ENCODE results near the gene BMP4. TPM values are rescaled to one million over a fixed set of nuclear protein-coding genes. Genes with fewer than 3 reads are reported as not detected.

Gene BMP4
- total and polyA plus RNA-seq, 2 of the 13 experiments (the other 11 are each of a cell fraction or from before 2014, with no cell fraction given) = 56.4 to 169 TPM

DNA sequence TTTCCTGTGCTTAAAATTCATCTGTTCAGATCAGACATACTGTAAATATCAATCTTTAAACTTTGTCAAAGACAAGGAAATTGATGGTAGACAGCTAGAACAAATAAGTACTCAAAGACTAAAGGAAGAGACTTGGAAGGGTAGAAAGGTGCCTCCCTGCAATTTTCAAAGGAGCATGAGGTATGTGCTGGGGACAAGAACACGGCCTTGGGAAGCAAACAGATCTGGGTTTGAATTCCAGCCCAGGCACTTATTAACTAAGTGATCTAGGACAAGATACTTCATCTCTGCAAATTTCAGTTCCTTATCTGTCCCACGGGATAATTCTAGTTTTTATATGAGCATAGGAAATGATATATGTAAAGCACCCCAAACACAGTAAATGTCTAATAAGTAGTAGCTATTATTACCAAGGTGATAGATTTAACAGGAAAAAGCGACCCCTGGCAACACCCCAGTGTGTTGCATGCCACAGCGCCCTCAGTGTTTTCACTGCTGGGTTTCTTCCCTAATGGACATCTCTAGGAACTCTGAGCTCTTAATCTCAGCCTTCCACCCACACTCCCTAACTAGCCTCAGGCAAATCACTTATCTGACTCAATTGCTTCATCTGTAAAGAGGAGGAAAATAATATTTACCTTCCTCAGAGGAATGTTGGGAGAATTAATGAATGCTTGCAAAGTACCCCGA lies 44.7 kb upstream of the BMP4 start (continued):
- TF ChIP-seq, protein P1, sequence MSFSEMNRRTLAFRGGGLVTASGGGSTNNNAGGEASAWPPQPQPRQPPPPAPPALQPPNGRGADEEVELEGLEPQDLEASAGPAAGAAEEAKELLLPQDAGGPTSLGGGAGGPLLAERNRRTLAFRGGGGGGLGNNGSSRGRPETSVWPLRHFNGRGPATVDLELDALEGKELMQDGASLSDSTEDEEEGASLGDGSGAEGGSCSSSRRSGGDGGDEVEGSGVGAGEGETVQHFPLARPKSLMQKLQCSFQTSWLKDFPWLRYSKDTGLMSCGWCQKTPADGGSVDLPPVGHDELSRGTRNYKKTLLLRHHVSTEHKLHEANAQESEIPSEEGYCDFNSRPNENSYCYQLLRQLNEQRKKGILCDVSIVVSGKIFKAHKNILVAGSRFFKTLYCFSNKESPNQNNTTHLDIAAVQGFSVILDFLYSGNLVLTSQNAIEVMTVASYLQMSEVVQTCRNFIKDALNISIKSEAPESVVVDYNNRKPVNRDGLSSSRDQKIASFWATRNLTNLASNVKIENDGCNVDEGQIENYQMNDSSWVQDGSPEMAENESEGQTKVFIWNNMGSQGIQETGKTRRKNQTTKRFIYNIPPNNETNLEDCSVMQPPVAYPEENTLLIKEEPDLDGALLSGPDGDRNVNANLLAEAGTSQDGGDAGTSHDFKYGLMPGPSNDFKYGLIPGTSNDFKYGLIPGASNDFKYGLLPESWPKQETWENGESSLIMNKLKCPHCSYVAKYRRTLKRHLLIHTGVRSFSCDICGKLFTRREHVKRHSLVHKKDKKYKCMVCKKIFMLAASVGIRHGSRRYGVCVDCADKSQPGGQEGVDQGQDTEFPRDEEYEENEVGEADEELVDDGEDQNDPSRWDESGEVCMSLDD (CRISPR knock-in tag; IDR thresholded peaks at IDR 0.05; ENCODE audit: borderline replicate concordance) = no peak
- TF ChIP-seq PHF21A (CRISPR knock-in tag; IDR thresholded peaks at IDR 0.05) = peak; percentile 39; the same call in 1 of the 2 replicates
- TF ChIP-seq, protein P2, sequence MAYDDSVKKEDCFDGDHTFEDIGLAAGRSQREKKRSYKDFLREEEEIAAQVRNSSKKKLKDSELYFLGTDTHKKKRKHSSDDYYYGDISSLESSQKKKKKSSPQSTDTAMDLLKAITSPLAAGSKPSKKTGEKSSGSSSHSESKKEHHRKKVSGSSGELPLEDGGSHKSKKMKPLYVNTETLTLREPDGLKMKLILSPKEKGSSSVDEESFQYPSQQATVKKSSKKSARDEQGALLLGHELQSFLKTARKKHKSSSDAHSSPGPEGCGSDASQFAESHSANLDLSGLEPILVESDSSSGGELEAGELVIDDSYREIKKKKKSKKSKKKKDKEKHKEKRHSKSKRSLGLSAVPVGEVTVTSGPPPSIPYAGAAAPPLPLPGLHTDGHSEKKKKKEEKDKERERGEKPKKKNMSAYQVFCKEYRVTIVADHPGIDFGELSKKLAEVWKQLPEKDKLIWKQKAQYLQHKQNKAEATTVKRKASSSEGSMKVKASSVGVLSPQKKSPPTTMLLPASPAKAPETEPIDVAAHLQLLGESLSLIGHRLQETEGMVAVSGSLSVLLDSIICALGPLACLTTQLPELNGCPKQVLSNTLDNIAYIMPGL (CRISPR knock-in tag; IDR thresholded peaks at IDR 0.05; ENCODE audit: borderline replicate concordance in 1 of 2, low read depth in 1 of 2) = 0 out of 4 replicates have a peak, but pooled peaks of 1 of the 2 experiments have one; percentile 20
- no peak for TF ChIP-seq NAIF1 (CRISPR knock-in tag; IDR thresholded peaks at IDR 0.05; ENCODE audit: borderline replicate concordance)
- TF ChIP-seq ZIK1 (CRISPR knock-in tag; IDR thresholded peaks at IDR 0.05; ENCODE audit: borderline replicate concordance, low read depth) = no peak
- TF ChIP-seq CEBPB (IDR thresholded peaks at IDR 0.05; ENCODE audit: borderline replicate concordance, low read depth, low read length) = no peak
- TF ChIP-seq RAD51 (IDR thresholded peaks at IDR 0.05; ENCODE audit: borderline replicate concordance) = no peak
- TF ChIP-seq, protein P3, sequence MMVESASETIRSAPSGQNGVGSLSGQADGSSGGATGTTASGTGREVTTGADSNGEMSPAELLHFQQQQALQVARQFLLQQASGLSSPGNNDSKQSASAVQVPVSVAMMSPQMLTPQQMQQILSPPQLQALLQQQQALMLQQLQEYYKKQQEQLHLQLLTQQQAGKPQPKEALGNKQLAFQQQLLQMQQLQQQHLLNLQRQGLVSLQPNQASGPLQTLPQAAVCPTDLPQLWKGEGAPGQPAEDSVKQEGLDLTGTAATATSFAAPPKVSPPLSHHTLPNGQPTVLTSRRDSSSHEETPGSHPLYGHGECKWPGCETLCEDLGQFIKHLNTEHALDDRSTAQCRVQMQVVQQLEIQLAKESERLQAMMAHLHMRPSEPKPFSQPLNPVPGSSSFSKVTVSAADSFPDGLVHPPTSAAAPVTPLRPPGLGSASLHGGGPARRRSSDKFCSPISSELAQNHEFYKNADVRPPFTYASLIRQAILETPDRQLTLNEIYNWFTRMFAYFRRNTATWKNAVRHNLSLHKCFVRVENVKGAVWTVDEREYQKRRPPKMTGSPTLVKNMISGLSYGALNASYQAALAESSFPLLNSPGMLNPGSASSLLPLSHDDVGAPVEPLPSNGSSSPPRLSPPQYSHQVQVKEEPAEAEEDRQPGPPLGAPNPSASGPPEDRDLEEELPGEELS (CRISPR knock-in tag; IDR thresholded peaks at IDR 0.05) = no peak
- no peak for TF ChIP-seq ZNF781 (CRISPR knock-in tag; IDR thresholded peaks at IDR 0.05; ENCODE audit: borderline replicate concordance, not compliant biosample characterization)
- TF ChIP-seq, protein P4, sequence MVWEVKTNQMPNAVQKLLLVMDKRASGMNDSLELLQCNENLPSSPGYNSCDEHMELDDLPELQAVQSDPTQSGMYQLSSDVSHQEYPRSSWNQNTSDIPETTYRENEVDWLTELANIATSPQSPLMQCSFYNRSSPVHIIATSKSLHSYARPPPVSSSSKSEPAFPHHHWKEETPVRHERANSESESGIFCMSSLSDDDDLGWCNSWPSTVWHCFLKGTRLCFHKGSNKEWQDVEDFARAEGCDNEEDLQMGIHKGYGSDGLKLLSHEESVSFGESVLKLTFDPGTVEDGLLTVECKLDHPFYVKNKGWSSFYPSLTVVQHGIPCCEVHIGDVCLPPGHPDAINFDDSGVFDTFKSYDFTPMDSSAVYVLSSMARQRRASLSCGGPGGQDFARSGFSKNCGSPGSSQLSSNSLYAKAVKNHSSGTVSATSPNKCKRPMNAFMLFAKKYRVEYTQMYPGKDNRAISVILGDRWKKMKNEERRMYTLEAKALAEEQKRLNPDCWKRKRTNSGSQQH (CRISPR knock-in tag; IDR thresholded peaks at IDR 0.05; ENCODE audit: low read depth) = no peak
- TF ChIP-seq, protein P5, sequence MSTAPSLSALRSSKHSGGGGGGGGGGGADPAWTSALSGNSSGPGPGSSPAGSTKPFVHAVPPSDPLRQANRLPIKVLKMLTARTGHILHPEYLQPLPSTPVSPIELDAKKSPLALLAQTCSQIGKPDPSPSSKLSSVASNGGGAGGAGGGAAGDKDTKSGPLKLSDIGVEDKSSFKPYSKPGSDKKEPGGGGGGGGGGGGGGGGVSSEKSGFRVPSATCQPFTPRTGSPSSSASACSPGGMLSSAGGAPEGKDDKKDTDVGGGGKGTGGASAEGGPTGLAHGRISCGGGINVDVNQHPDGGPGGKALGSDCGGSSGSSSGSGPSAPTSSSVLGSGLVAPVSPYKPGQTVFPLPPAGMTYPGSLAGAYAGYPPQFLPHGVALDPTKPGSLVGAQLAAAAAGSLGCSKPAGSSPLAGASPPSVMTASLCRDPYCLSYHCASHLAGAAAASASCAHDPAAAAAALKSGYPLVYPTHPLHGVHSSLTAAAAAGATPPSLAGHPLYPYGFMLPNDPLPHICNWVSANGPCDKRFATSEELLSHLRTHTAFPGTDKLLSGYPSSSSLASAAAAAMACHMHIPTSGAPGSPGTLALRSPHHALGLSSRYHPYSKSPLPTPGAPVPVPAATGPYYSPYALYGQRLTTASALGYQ (CRISPR knock-in tag; IDR thresholded peaks at IDR 0.05) = no peak
- TF ChIP-seq STAG1 (CRISPR knock-in tag; IDR thresholded peaks at IDR 0.05) = peak; percentile 47
- no peak for TF ChIP-seq ZBTB7A (CRISPR knock-in tag; IDR thresholded peaks at IDR 0.05)
- TF ChIP-seq GATAD2A (CRISPR knock-in tag; IDR thresholded peaks at IDR 0.05) = peak; percentile 24; the same call in 1 of the 2 replicates
- TF ChIP-seq ZNF780A (CRISPR knock-in tag; IDR thresholded peaks at IDR 0.05) = no peak
- TF ChIP-seq SAP130 (CRISPR knock-in tag; IDR thresholded peaks at IDR 0.05; ENCODE audit: low read depth) = 0 out of 2 replicates have a peak, but pooled peaks have one; percentile 8
- TF ChIP-seq ZSCAN20 (CRISPR knock-in tag; IDR thresholded peaks at IDR 0.05; ENCODE audit: borderline replicate concordance) = no peak

Measured in HepG2 (cell line).